CD4-positive, alpha-beta T cell treated with Interleukin-17A for 1 hour (primary cell): ENCODE data around the gene NOL9.
"Not testable (repeated sequence)": the region's sequence is repeated elsewhere in the genome, so short reads cannot be mapped to it uniquely, and the experiment has no call there.

ENCODE experiments used
- DNase-seq: peaks from one replicate; pipeline ENCODE4 v3.0.0-alpha.2; 2020

Gene NOL9

GRCh38 chr1:6570987-6571386 lies 16.7 kb upstream of the NOL9 start:
- DNase-seq = no peak

GRCh38 chr1:6570100-6570499 lies 15.8 kb upstream of the NOL9 start:
- no peak for DNase-seq

DNA sequence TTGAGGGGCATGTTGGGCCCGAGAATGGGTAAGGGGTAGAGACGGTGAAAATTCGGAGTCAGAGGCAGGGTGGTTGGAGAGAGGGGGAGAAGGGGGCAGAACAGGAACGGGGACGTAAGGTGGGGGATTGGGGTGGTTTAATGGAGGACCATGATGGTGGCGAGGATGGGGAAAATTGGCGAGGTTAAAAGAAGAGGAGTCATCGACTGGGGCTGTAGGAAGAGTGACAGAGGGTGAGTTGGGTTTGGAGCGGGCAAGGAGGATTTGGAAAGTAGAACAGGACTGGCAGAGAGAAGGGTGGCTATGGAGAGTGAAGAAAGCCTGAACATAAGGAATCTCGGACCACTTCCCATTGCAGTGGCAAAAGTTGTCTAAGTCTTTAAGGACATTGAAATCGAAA lies 14.7 kb upstream of the NOL9 start:
- no peak for DNase-seq

- DNase-seq = no peak
Observed at GRCh38 chr1:6560267-6560666, 6.0 kb upstream of the NOL9 start.

DNA sequence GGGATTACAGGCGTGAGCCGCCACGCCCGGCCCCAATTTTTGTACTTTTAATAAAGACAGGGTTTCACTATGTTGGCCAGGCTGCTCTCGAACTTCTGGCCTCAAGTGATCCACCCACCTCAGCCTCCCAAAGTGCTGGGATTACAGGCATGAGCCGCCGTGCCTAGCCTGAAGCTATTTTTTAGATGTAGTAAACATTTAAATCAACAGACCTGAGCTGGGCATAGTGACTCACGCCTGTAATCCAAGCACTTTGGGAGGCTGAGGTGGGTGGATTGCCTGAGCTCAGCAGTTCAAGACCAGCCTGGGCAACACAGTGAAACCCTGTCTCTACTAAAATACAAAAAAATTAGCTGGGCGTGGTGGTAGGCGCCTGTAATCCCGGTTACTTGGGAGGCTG lies 4.8 kb upstream of the NOL9 start:
- not testable (repeated sequence) for DNase-seq

GRCh38 chr1:6557597-6557996 lies 3.3 kb upstream of the NOL9 start:
- DNase-seq = no peak

DNA sequence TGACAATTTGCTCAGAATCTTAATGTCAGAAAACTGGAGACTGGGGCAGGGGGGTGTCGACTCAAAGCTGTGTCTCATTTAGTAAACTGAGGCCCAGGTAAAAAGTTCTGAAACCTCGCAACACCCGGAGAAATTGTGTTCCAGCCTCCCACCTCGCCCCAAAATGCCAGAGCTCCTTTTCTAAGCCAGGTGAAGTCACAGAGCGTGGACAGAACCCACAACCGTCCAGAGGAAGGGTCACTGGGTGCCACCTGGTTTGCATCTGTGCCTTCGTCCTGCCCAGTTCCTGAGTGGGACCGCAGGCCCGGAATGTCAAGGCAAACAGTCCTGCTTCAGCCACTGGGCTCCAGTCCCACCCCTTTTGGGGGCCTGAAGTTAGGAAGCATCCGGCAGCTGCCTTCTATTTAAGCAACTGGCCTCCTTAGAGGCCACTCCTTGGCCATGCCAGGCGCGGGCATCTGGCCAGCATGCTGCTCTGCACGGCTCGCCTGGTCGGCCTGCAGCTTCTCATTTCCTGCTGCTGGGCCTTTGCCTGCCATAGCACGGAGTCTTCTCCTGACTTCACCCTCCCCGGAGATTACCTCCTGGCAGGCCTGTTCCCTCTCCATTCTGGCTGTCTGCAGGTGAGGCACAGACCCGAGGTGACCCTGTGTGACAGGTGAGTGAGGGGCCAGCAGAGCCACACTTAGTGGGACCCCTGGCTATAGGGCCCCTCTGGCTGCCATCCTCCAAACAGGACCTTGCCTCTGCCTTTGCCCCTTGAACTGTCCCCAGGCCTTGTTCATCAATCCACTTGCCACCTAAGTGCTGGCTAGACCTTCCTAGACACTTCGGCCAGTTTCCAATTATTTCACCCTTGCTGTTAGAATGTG lies 830 bp upstream of the NOL9 start, which contains the start of gene TAS1R1:
Gene TAS1R1, plus strand, starts transcription at position 401 of the 872 bp plus-strand sequence. Its CDS starts 67 bp downstream, at position 468.
- DNase-seq = no peak

- no peak for DNase-seq
Observed at GRCh38 chr1:6547301-6547700, 7.0 kb downstream of the NOL9 start.

- no peak for DNase-seq
Observed at GRCh38 chr1:6546326-6546725, 8.0 kb downstream of the NOL9 start.

DNA sequence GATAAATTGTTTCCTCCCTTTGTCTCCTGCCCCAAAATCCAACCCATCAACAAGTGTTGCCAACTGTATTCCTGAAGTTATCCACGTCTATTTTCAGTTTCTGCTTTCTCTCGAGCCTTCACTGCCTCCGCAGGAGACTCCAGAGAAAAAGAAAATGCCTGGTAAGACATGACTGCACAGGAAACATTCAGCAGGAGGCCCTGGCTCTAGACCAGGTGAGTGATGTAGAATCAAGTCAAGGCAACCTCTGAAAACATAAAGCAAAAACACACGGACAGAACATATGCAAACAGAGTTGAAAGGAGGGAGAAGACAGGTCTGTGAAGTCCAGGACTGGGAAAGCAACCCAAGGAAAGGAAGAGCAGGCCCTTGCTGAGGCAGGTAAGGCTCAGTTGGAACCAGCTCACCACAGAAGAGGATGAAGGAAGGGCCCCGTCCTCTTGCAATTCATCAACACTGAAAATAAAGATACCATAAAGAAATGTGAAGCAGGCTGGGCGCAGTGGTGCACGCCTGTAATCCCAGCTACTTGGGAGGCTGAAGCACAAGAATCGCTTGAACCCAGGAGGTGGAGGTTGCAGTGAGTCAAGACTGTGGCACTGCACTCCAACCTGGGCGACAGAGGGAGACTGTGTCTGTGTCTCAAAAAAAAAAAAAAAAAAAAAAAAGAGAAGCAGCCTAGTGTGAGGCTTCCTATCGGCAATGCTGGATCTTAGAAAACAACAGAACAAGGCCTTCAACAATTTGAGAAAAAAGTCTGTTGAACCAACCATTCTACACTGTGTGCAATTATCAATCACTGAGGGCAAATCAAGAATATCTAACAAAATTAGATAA lies 8.8 kb downstream of the NOL9 start:
- peak; percentile 13 for DNase-seq

DNA sequence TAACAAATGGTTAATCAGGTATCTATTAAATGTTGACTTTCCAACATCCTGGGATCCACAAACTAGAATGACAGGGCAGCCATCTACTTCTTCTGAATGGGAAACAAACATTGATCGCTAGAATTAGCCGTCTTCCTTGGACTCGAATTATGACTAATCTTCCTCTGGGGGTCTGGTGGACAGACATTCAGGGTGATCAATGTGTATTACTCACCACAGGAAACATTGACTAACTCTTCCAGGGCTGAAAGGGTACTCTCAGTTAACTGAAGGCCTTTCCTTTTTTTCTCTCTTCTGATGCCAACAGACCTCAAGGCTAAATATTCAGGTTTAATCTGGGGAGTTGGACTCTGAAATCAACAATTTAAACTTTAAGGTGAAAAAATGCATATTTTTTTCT lies 9.5 kb downstream of the NOL9 start:
- DNase-seq = no peak

GRCh38 chr1:6538956-6539355 lies 15.4 kb downstream of the NOL9 start:
- DNase-seq = no peak

- DNase-seq = no peak
Observed at GRCh38 chr1:6536291-6536690, 18.0 kb downstream of the NOL9 start.

DNA sequence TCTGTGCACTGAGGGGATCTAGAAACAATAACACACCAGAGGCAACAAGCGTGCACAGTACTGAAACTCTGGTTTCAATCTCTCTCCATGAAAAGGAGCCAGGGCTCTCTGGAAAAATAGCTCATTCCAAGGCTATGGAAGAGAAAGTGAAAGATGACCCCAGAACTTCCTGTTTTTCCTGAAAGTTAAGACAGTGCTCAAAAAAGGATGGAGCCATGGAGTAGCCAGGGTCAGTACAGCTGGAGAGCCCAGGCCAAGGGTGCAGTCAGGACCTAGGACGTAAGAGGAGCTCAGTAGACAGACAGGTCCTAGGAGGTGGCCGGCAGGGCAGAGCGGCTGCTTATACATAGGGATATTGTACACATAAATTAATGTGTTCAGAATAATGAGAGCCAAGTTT lies 19.1 kb downstream of the NOL9 start:
- no peak for DNase-seq

- DNase-seq = no peak
Observed at GRCh38 chr1:6534248-6534822, 20.0 kb downstream of the NOL9 start.

DNA sequence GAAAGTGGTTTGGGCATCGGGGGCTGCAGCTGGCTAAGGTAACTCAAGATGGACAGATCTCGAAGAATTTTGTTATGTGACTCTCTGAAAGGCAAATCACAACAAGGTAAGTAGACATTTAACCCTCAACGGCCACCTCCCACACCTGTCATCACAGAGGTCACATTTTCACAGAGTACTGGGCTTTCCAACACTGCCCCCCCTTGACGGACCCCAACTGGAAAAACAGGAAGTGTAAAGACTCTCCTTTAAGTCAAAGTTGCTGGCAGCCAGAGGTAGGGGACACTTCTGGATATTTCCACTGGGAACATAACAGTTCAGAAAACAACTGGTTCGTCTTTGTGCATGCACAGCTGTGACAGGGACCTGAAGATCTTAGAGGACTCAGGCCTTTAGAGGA lies 22.3 kb downstream of the NOL9 start:
- DNase-seq = no peak

GRCh38 chr1:6530504-6531160 lies 23.7 kb downstream of the NOL9 start:
- no peak for DNase-seq

GRCh38 chr1:6528492-6528891 lies 25.8 kb downstream of the NOL9 start:
- DNase-seq = no peak

GRCh38 chr1:6526316-6526715 lies 28.0 kb downstream of the NOL9 start:
- DNase-seq = no peak

- DNase-seq = no peak
Observed at GRCh38 chr1:6523566-6523965, 30.7 kb downstream of the NOL9 start.

- DNase-seq = no peak
Observed at GRCh38 chr1:6521536-6521935, 32.8 kb downstream of the NOL9 start.

GRCh38 chr1:6519935-6520671 lies 34.2 kb downstream of the NOL9 start:
- DNase-seq = no peak
